ENCODE results near the gene JAG1. TPM values are rescaled to one million over a fixed set of nuclear protein-coding genes. Genes with fewer than 3 reads are reported as not detected.

The JAG1 gene
- total and polyA plus RNA-seq, 2 of the 4 experiments (the other 2 are of a cell fraction) = 10.2 to 22.6 TPM

DNA sequence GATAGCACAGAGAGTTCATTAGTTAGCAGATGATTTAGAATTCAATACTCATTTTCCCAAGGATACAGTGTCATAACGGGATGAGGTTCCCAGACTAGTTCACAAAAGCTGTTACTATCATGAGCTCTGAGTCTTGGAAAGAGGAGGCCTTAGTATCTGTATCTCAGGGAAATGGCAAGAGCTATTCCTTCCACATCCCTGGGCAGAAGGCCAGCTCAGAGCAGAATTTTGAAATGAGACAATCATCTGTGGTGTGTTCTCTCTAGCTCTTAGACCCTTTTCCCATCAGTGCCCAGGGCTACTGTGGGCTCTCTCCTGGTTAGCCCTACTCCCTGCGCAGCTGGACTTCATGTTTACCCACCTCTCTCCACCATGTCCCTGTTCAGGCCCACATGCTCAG lies 64.5 kb downstream of the JAG1 start:
- peak overlapping the region; percentile 95 for H3K14ac ChIP-seq (replicated peaks; ENCODE audit: low read depth, low read length)
- H4K91ac ChIP-seq (ENCODE audit: insufficient read depth, low read depth, low read length) = peak overlapping the region; percentile 98
- peaks cover 20% of the 10 kb centered on the region for H3K4me1 ChIP-seq (ENCODE audit: control insufficient read depth, insufficient read depth, low read length)
- in situ Hi-C loops (cut with MboI; ENCODE audit: low sequenced_read_pairs) = no loop called here
- peak overlapping the region; percentile 97 for H2AK5ac ChIP-seq (ENCODE audit: low read depth, low read length)
- peak overlapping the region; percentile 36; the same call in 1 of the 2 replicates for H3K56ac ChIP-seq (ENCODE audit: extremely low read depth, insufficient read depth, low read length)
- H4K5ac ChIP-seq (ENCODE audit: low read depth, low read length) = peak overlapping the region; percentile 99
- H3K4me2 ChIP-seq (ENCODE audit: low read depth, low read length) = peak overlapping the region; percentile 83
- POLR2A ChIA-PET (ENCODE audit: unreplicated experiment) = interaction anchor here (1.0 kb wide), 1 partner anchor 14 kb away, joined by 4 read pairs; no protein-coding TSS in a partner anchor
- intact Hi-C loops (cut with micrococcal nuclease) = no loop called here
- CTCF ChIA-PET = interaction anchor here (0.5 to 0.8 kb wide), 2 partner anchors 96 to 1428 kb away, joined by 3 read pairs; no protein-coding TSS in a partner anchor
- H3K9me1 ChIP-seq (ENCODE audit: insufficient read depth, low read length) = peaks cover 14% of the 10 kb centered on the region
- peaks cover 0 to 8% of the 10 kb centered on the region in 2 experiments; a peak in 2 of 4 replicates for H3K79me1 ChIP-seq (ENCODE audit: low read depth in 1 of 2, low read length in 2 of 2)
- H3K4ac ChIP-seq (ENCODE audit: low read depth, low read length) = peak overlapping the region; percentile 99
- peak overlapping the region; percentile 74 for H2AK9ac ChIP-seq (replicated peaks; ENCODE audit: low read depth, low read length, poor library complexity)
- H3K23ac ChIP-seq (ENCODE audit: low read depth, low read length) = peak overlapping the region; percentile 88
- peak overlapping the region; percentile 75 for H2AFZ ChIP-seq (replicated peaks; ENCODE audit: low read length, poor library complexity)
- H3K18ac ChIP-seq (ENCODE audit: low read depth, low read length) = peak overlapping the region; percentile 99
- H2BK5ac ChIP-seq (ENCODE audit: low read depth, low read length, poor library complexity, severe bottlenecking) = peak overlapping the region; percentile 93
- peak overlapping the region; percentile 73 to 96 for H4K8ac ChIP-seq (ENCODE audit: low read depth in 2 of 2, low read length in 2 of 2)
- no peaks in the 10 kb centered on the region for H4K20me1 ChIP-seq (ENCODE audit: insufficient read depth, low read length)
- H3K27me3 ChIP-seq (ENCODE audit: control insufficient read depth, insufficient read depth, low read length) = no peaks in the 10 kb centered on the region
- TF ChIP-seq MXI1 (IDR thresholded peaks at IDR 0.05; ENCODE audit: borderline replicate concordance, low read depth, low read length) (no peak), FOS (IDR thresholded peaks at IDR 0.05; ENCODE audit: low read depth, low read length) (no peak), RAD21 (IDR thresholded peaks at IDR 0.05; ENCODE audit: low read length) (no peak), MAZ (IDR thresholded peaks at IDR 0.05; ENCODE audit: borderline replicate concordance, low read depth, low read length) (no peak), NFE2L2 (IDR thresholded peaks at IDR 0.05; ENCODE audit: low read depth, low read length) (no peak), CEBPB (IDR thresholded peaks at IDR 0.05; ENCODE audit: low read depth, low read length) (no peak), RCOR1 (IDR thresholded peaks at IDR 0.05; ENCODE audit: insufficient replicate concordance, low read length) (no peak), SMC3 (IDR thresholded peaks at IDR 0.05; ENCODE audit: low read depth, low read length) (no peak), MAFK (IDR thresholded peaks at IDR 0.05; ENCODE audit: low read depth, low read length) (no peak)
- TF ChIP-seq, protein P1, sequence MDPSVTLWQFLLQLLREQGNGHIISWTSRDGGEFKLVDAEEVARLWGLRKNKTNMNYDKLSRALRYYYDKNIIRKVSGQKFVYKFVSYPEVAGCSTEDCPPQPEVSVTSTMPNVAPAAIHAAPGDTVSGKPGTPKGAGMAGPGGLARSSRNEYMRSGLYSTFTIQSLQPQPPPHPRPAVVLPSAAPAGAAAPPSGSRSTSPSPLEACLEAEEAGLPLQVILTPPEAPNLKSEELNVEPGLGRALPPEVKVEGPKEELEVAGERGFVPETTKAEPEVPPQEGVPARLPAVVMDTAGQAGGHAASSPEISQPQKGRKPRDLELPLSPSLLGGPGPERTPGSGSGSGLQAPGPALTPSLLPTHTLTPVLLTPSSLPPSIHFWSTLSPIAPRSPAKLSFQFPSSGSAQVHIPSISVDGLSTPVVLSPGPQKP (IDR thresholded peaks at IDR 0.05; ENCODE audit: borderline replicate concordance, low read depth, low read length) = no peak
- TF ChIP-seq, protein P2, sequence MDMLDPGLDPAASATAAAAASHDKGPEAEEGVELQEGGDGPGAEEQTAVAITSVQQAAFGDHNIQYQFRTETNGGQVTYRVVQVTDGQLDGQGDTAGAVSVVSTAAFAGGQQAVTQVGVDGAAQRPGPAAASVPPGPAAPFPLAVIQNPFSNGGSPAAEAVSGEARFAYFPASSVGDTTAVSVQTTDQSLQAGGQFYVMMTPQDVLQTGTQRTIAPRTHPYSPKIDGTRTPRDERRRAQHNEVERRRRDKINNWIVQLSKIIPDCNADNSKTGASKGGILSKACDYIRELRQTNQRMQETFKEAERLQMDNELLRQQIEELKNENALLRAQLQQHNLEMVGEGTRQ (IDR thresholded peaks at IDR 0.05; ENCODE audit: low read depth, low read length) = no peak
- TF ChIP-seq, protein P3, sequence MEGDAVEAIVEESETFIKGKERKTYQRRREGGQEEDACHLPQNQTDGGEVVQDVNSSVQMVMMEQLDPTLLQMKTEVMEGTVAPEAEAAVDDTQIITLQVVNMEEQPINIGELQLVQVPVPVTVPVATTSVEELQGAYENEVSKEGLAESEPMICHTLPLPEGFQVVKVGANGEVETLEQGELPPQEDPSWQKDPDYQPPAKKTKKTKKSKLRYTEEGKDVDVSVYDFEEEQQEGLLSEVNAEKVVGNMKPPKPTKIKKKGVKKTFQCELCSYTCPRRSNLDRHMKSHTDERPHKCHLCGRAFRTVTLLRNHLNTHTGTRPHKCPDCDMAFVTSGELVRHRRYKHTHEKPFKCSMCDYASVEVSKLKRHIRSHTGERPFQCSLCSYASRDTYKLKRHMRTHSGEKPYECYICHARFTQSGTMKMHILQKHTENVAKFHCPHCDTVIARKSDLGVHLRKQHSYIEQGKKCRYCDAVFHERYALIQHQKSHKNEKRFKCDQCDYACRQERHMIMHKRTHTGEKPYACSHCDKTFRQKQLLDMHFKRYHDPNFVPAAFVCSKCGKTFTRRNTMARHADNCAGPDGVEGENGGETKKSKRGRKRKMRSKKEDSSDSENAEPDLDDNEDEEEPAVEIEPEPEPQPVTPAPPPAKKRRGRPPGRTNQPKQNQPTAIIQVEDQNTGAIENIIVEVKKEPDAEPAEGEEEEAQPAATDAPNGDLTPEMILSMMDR (conservative IDR thresholded peaks at IDR 0.05; ENCODE audit: low read depth, low read length) = no peak
- peak overlapping the region; percentile 96 for H2BK120ac ChIP-seq (ENCODE audit: low read depth, low read length)
- no peaks in the 10 kb centered on the region for H3K36me3 ChIP-seq (ENCODE audit: control insufficient read depth, insufficient read depth, low read length)
- ATAC-seq (ENCODE audit: low read depth) (peak; percentile 58), DNase-seq (peak; percentile 86)
- peak overlapping the region; percentile 96; the same call in 1 of the 2 replicates for H3K27ac ChIP-seq (ENCODE audit: insufficient read depth, low read length)
- H2BK15ac ChIP-seq (ENCODE audit: low read depth, low read length) = peak overlapping the region; percentile 100; the same call in 2 of the 3 replicates
- dilution Hi-C loops (cut with HindIII; ENCODE audit: low sequenced_read_pairs, unreplicated experiment) = no loop called here
- H3K9ac ChIP-seq (ENCODE audit: low read depth, low read length) = peak overlapping the region; percentile 54; the same call in 1 of the 2 replicates
- peak overlapping the region; percentile 94 for H2BK20ac ChIP-seq (ENCODE audit: low read depth, low read length)
- no peaks in the 10 kb centered on the region for H3K9me3 ChIP-seq (ENCODE audit: control insufficient read depth, insufficient read depth, low read length)
- no TSS peak for BruUV-seq (replicated peaks)
- no peak overlapping the region for H3K4me3 ChIP-seq (ENCODE audit: insufficient read depth, low read depth, low read length)
- WGBS, 2 experiments (ENCODE audit: extremely low coverage in 2 of 2, insufficient read length in 1 of 2) = no CpG with 5 or more reads among the region's 2 CpGs

Measured in IMR-90 (cell line).